HepG2 (cell line): Measurements from ENCODE around the gene ARL17B.
"Not testable (repeated sequence)": the region's sequence is repeated elsewhere in the genome, so short reads cannot be mapped to it uniquely, and the experiment has no call there.

Experiments used
- BRCA1 ChIP-seq: sonication (generic); formaldehyde crosslinking; IDR thresholded peaks from 2 replicates; pipeline ENCODE4 v1.4.0; 2020; ENCODE audit warnings: missing genetic modification reagents
- CTCF ChIP-seq: sonication (generic); formaldehyde crosslinking; IDR thresholded peaks from 2 replicates; pipeline ENCODE4 v1.5.0; 2020; ENCODE audit warnings: mild to moderate bottlenecking, missing genetic modification reagents, moderate library complexity
- EZH2 ChIP-seq: conservative IDR thresholded peaks from 2 replicates; pipeline ENCODE4 v1.6.1; 2012; ENCODE audit warnings: mild to moderate bottlenecking, low read depth, low read length, moderate library complexity
- HDAC1 ChIP-seq: sonication (generic); formaldehyde crosslinking; IDR thresholded peaks from 2 replicates; pipeline ENCODE4 v1.5.1; 2020; ENCODE audit warnings: mild to moderate bottlenecking, missing genetic modification reagents
- PHB2 ChIP-seq: fragments of 450-650 bp; IDR thresholded peaks from 2 replicates; pipeline ENCODE4 v1.6.1; 2018; ENCODE audit not compliant: partially characterized antibody
- SMC3 ChIP-seq: IDR thresholded peaks from 2 replicates; pipeline ENCODE4 v1.6.1; 2011; ENCODE audit warnings: low read length, improper control_type of control experiment
- TBP ChIP-seq: sonication (generic); formaldehyde crosslinking; IDR thresholded peaks from 2 replicates; pipeline ENCODE4 v1.5.0; 2020; ENCODE audit warnings: missing genetic modification reagents
- THAP8 ChIP-seq: sonication (generic); formaldehyde crosslinking; IDR thresholded peaks from 2 replicates; pipeline ENCODE4 v1.5.1; 2020; ENCODE audit warnings: missing genetic modification reagents, mild to moderate bottlenecking, borderline replicate concordance
- ZNF780A ChIP-seq: sonication (generic); formaldehyde crosslinking; IDR thresholded peaks from 2 replicates; pipeline ENCODE4 v1.8.0; 2022; ENCODE audit warnings: mild to moderate bottlenecking, missing genetic modification reagents, moderate library complexity

- TF ChIP-seq HDAC1; SMC3; ZNF780A (CRISPR knock-in tag); THAP8 (CRISPR knock-in tag); TBP (CRISPR knock-in tag); PHB2; BRCA1 (CRISPR knock-in tag); CTCF; EZH2: not testable (repeated sequence)
Measured at GRCh38 chr17:46294831-46295230, 66.7 kb downstream of the ARL17B start, which contains the start of gene LRRC37A.
